HG02610 (cell line): ENCODE results near the gene ERP29.
"Not testable (repeated sequence)": the region's sequence is repeated elsewhere in the genome, so short reads cannot be mapped to it uniquely, and the experiment has no call there.

Source experiments
- ATAC-seq: cut with Tn5 transposase; IDR thresholded peaks from one replicate; pipeline ENCODE4 v1.9.1; 2021; ENCODE audit warnings: mild to moderate bottlenecking, moderate library complexity; ENCODE audit not compliant: unreplicated experiment

The ERP29 gene

DNA sequence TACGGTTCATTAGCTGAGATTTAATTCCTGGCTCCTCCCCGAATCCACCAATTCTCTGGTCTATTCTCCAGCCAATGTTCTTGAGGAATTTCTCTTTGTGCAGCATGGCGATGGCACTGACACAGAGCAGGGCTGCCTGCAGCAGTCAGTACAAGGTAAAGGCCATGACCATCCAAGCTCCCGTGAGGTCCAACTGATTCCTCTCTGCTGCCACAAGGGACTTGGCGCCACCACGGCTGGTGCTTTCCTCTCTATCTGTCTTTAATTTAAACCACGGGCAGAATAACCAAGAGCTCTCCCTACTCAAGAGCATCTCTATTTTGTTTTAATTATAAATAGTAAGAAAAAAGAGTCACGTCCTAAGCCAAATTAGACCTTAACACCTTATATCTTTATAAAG lies 12.4 kb upstream of the ERP29 start:
- ATAC-seq = no peak

DNA sequence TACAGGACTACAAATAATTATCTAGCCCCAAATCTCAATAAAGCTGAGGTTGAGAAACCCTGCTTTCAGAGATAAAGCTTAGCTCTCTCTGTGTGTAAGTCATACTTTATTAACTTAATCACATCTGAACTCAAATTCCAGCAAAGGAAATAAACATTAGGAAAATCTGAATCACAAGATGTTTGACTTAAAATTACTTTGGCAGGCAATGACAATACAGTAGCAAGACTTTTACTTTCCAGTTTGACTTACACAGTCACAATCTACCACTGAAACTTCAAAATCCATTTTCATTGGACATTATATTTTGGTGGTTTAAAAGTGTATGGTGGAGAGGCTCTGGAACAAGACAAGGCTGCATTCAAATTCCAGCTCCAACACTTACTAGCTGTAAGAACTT lies 11.7 kb upstream of the ERP29 start:
- ATAC-seq = no peak

DNA sequence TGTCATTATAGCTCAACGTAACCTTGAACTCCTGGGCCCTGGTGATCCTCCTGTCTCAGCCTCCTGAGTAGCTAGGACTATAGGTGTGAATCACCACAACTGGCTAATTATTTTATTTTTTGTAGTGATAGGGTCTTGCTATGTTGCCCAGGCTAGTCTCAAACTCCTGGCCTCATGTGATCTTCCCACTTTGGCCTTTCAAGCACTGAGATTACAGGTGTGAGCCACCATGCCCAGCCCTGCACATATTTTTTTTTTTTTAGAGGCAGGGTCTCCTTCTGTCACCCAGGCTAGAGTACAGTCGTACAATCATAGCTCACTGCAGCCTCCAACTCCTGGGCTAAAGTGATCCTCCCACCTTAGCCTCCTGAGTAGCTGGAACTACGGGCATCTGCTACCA lies 9.2 kb upstream of the ERP29 start:
- no peak for ATAC-seq

DNA sequence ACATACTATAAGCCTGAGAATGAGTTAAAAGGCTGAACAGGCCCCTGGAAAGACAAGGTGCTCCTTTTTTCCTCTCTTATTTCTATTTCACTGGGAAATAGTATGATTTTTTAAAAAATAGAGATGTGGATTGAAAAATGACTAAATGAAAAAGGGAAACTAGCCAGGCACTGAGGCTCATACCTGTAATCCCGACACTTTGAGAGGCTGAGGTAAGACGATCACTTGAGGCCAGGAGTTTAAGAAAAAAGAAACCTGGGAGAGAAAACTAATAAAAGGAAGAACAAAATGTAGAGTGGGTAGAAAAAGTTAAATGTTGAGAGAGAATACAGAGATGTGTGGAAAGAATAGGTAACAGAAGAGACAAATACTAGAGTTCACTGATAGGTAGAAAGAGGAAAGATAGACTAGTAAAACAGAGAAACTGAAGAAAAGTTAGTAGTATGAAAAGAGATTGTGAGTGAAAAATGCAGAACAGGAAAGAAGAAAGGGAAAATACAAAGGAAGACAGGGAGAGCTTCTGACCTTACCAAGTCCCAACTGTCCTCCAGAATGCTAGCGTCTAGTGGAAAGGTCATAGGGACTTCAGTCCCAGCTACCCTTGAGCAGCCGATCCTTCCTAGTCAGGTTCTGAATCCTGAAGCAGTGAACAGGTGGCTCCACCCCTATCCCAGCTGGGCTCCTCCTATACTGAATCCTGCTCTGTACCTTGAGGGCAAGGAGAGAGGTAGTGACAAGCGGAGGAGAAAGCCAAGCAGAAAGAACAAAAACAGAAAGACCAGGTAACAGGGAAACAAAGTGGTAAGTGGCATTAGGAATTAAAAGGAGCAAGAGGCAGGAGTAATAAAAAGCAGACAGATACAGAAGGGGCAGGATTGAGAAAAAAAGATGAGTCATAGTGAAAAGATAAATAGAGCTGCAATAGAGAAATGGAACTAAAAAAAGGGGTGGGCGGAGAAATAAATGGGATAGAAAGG lies 7.5 kb upstream of the ERP29 start:
- ATAC-seq = no peak

DNA sequence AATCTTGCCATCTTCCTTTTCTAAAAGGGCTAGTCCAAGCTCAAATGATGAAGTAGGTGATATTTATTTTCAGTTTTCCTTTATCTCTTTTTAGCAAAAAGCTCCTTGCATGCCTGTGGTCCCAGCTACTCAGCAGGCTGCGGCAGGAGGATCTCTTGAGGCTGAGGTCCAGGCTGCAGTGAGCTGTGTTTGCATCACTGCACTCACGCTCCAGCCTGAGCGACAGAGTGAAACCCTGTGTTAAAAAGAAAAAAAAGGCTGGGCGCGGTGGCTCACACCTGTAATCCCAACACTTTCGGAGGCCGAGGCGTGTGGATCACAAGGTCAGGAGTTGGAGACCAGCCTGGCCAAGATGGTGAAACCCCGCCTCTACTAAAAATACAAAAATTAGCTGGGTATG lies 5.3 kb upstream of the ERP29 start:
- ATAC-seq = no peak

DNA sequence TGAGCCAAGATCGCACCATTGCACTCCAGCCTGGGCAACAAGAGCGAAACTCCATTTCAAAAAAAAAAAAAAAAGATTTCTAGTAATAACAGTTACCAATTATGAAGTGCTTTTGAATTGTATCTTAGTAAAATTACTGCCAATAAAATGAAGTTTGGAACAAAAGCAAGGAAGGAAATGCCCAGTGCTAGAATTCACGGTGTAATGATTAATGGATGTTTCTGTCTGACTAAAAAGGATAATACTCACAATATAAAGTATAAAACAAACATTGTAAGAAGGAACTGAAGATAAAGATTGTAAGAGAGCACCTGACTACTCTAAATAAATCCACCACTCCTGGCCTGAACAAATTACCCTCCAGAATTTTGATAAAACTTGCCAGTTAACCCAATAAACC lies 4.3 kb upstream of the ERP29 start:
- ATAC-seq = no peak

DNA sequence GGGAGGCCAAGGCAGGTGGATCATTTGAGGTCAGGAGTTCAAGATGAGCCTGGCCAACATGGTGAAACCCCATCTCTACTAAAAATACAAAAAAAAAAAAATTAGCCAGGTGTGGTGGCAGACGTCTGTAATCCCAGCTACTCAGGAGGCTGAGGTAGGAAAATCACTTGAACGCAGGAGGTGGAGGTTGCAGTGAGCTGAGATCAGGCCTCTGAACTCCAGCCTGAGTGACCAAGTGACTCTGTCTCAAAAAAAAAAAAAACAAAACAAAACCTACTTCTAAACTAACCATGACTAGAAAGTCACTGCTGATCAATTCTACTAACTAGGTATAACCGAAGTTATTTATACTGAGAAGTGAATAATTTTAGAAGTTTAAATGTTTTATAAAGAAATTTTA lies 3.6 kb upstream of the ERP29 start:
- ATAC-seq = not testable (repeated sequence)

DNA sequence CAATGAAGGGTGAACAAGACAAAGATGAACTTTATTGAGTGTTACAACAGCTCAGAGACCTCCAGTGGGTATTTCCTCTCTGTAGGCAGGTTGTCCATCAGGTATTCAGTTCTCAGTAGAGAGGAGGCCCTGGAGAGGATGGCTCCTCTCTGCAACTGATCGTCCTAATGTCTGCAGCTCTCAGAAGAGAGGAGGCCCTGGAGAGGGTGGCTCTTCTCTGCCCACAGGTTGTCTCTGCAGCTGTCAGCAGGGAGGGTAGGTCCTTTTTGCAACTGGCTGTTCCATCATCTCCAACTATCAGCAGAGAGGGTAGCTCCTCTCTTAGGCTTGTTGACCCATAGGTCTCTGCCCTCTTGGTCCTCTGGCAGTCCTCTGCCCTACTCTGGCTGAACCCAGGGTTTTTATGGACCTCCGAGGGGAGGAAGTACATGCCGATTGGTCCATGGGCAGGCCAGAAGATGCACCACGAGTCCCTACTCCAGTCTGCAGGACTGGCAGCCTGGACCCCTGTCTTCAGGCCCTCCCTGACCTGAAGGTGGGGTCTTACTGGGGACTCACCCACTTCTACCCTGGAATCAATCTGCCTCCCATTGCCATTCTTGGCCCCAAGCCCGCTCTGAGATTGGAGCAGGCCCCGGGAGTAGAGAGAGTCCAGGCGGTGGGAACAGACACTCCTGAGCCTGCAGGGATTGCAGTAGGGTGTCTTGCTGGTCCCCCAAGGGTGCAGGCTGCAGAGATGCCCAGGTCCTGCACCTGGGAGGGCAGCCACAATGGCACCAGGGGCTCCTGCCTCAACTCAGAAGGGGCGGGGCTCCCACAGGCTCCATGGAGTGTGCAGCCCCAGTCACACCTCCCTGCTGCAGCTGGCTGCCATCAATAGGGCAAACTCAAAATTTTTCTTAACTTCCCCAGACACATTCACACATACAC lies 2.5 kb upstream of the ERP29 start:
- ATAC-seq = no peak

DNA sequence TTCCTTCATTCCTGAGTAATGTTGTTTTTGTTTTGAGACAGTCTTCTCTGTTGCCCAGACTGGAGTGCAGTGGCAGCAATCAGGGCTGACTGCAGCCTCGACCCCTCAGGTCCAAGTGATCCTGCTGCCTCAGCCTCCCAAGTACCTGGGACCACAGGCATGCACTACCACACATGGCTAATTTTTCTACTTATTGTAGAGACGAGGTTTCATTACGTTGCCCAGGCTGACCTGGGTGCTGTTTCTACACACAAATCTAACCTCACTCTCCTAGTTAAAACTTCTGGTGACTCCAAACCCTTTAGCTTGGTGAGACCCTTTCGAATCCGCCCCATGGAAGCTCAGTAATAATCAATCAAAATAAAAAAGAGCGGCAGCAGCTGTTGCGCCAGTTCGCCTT lies 1.5 kb upstream of the ERP29 start:
- ATAC-seq = no peak

DNA sequence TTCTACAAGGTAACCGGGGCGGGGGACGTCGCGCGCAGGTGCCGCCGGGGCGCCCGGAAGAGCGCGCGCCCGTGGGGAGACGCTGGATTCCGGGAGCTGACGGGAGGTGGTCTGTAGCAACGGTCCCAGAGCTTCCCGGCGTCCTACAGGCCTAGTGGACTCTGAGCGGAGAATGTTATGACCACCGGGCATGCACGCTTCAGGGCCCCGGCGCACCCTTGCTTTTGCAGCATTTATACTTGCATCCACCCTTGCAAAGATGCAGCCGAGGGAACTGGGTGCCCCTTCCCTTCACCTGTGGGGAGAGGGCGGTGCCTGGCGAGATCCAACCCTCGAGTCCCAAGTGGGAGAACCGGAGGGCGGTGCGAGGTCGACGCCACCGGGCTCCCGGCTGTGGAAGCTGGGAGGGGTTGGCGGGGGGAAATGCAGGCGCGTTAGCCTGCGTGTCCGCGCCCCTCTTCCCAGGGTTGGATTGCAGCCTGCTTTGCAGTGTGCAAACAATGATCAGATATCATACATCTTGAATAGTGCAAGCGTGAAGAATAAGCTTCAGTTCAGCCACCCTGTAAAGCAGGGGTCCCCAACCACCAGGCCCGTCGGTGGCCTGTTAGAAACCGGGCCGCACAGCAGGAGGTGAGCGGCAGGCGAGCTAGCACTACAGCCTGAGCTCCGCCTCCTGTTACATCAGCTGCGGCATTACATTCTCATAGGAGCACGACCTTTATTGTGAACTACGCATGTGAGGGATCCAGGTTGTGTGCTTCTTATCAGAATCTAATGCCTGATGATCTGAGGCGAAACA lies 576 bp downstream of the ERP29 start:
- no peak for ATAC-seq

DNA sequence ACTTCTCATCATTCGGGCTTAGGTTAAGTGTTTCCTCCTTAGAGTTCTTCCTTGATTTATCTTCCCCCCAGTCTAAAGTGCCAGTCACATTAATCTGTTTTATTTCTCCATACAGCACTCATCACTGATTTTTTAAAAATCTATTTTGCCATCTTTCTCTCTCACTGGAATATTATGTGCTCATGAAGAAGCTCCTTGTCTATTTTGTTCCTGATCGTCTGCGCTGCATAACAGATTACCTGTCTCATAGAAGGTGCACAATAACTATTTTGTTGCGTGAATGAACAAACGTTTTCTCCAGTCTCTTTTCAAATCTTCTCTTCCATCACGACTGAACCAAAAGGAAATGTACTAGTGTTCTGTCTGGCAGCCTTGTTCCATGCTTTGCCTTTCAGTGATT lies 2.7 kb downstream of the ERP29 start:
- no peak for ATAC-seq

DNA sequence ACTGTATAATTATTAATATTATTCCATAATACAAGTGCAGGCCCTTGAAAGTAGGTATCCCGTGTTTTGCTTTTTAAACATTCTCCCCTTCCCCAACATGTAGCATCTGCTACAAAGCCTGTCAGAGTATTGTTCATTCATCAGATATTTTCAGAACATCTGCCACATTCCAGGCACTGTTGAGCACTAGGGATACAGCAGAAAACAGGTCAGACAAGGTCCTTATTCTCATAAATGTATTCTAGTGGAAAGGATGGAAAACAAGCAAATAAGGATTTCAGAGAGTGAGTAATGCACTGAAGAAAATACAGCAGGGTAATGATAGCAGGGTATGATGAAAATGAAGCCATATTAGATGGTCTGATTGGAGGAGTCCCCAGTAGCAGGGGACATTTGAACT lies 3.8 kb downstream of the ERP29 start:
- no peak for ATAC-seq

DNA sequence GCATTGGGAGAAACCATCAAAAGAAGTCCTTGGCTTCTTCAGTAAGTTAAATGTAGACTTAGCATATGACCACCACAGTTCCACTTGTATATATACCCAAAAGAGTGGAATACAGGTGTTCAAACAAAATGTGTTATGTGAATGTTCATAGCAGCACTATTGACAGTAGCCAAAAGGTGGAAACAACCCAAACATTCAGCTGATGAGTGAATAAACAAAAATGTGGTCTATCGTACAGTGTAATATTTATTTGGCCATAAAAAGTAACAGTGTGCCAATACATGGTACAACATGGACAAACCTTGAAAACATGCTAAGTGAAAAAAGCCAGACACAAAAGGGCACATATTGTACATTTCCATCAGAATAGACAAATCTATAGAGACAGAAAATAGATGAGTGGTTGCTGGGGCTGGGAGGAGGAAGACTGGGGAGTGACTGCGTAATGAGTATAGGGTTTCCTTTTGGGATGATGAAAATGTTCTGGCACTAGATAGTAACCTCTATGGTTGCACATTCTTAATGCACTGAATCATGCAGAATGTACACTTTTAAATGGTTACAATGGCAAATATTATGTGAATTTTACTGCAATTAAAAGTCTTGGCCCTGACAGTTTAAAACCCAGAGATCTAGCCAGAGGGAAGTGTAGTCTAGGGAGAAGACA lies 5.5 kb downstream of the ERP29 start:
- no peak for ATAC-seq

DNA sequence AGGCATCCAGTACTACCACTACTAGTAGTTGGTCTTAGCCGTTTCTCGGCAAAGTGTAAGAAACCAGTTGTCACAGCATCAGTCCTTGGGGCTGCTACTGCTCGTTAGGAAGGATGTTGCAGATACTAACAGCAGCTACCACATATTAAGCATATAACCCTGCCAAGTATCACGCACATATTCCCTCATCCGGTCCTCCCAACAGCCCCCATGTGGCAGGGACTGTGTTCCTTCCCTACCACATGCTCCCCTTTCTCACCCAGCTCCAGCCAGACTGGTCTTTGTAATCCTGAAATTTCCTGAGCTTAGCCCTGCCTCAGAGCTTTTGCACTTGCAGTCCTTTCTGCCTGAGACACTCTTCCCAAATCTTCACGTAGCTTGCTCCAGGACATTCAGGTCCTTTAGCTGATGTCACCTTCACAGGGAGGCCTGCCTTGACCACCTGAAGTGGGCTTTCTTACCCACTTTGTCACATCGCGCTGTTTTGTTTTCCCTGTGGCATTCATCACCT lies 7.8 kb downstream of the ERP29 start:
- no peak for ATAC-seq

DNA sequence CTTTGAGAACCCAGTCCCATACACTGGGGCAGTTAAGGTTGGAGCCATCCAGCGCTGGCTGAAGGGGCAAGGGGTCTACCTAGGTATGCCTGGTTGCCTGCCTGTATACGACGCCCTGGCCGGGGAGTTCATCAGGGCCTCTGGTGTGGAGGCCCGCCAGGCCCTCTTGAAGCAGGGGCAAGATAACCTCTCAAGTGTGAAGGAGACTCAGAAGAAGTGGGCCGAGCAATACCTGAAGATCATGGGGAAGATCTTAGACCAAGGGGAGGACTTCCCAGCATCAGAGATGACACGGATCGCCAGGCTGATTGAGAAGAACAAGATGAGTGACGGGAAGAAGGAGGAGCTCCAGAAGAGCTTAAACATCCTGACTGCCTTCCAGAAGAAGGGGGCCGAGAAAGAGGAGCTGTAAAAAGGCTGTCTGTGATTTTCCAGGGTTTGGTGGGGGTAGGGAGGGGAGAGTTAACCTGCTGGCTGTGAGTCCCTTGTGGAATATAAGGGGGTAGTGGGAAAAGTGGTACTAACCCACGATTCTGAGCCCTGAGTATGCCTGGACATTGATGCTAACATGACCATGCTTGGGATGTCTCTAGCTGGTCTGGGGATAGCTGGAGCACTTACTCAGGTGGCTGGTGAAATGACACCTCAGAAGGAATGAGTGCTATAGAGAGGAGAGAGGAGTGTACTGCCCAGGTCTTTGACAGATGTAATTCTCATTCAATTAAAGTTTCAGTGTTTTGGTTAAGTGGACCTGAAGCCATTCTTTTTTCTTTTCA lies 9.2 kb downstream of the ERP29 start:
- no peak for ATAC-seq

DNA sequence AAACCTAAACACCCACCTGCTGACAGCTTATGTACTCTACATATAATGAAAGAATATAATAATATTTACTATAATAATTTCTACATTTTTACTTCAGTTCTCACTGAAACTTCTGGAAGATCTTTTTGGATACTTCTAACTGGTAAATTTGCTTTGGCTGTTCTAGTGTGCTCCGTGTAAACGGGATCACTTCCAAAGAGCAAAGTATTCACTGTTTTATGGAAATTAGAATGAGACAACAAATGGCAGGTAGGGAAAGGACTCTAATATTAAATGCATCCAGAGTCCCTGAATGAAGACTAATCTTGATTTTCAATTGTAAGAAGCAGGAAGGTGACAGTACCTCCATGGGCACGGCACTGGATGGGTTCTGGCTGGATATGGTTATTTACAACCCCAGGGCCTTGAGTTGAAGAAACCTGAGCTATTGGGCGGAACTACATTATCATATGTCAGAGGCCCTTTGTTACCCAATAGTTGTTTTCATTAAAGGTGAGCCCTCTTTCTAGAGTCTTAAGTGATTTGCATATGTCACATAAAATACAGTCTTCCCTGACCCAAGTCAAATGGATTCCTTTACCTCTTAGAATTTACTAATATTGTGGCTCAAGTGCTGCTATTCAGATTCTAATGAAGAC lies 10.7 kb downstream of the ERP29 start:
- ATAC-seq = no peak

DNA sequence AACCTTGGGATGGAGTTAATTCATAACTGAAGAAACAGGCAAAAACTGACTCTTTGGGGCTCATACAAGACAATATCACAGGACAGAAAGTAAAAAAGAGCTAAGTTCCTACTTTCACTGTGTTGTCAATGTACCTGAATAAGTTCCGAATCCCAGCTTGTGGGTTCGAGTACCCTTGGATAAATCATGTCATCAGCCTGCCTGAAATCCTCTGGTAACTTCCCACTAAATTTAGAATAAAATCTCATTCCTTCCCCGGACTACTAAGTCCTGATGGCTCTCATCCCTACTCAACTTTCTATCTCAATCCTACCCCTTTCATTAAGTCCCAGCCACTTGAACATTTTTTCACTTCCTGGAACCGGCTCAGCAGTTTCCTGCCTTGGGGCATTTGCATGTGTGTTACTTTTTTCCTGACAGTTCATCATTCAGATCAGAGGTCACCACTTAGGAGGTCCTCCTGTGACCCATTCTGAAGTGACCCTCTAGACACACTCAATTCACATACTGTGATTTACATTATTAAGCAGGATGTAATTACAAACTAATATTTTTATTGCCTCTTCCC lies 12.7 kb downstream of the ERP29 start:
- ATAC-seq = no peak

DNA sequence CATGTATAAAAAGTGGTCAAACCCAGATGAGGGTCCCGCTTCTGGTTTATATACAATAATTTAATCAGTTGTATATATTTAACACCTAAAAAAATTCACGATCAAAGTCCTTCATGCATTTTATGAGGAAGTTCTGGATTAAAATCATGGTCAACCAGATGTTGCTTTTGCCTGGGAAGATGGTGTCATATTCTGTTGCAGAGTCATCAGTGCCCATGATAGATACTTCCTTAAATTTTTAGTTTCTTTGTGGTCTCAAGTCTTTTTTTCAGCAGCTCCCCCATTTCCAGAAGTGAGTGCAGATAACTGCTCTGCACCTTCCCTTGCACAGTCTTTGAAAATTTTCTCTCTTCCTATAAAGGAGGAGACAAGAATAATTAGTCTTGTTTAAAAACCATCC lies 16.1 kb downstream of the ERP29 start:
- ATAC-seq = no peak

DNA sequence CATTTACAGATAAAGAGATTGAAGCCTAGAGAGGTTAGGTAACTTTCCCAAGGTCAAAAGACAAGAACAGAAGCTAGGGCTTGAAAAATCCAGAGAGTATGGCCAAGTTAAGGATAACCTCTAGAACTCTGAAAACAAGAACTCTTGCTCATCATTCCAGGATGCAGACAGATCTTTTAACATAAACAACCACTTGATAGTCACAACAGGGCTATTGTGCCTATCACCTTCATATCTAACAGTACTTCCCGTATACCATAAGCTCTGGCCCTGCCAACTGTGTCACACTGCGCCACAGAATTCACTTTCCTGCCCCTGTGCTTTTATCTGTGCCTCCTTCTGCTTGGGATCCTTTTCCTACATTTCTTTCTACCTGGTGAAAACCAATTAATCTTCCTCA lies 18.2 kb downstream of the ERP29 start:
- no peak for ATAC-seq
